HG03280 (cell line): Measurements from ENCODE around the gene VLDLR.

Source experiments
- ATAC-seq: cut with Tn5 transposase; IDR thresholded peaks from one replicate; pipeline ENCODE4 v1.9.1; 2021; ENCODE audit warnings: mild to moderate bottlenecking, moderate library complexity; ENCODE audit not compliant: unreplicated experiment

Gene VLDLR

GRCh38 chr9:2662496-2662895 is 40.9 kb downstream of the VLDLR start:
- no peak for ATAC-seq

DNA sequence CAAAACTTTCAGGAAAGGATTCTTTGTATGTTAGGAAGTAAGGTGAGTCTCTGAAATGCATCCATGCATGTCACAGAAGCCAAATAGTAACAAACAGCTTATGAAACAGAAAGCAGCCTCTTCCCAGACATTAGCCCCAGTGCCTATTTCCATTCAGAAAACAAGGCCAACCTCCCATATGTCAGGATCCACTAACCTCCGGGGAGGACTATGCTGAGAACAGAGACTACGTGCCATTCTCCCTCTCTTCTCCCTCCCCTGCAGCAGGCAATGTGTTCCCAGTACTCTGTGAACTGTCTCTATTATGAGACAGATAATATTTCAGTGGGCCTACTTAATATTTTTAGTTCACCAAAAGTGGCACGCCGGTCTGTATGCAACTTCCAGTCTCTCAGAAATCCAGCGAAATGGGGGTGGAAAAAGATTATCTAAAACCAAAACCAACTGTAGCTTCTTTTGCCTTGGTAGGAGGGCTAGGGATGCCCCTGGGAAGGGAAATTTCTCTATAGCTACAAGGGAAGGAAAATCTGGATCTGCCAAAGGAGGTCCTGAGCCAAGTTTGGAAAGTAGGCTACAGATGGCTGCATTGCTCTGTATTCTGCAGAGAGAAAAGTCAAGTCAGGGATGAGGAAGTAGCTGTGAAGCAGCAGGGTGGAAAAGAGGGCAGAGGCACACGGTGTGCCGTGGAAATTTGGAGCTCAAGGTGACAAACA is 42.0 kb downstream of the VLDLR start:
- no peak for ATAC-seq

- ATAC-seq, result no peak
Measured at GRCh38 chr9:2664174-2665065, 42.8 kb downstream of the VLDLR start.

- ATAC-seq, result no peak
Measured at GRCh38 chr9:2666569-2666968, 45.0 kb downstream of the VLDLR start.

DNA sequence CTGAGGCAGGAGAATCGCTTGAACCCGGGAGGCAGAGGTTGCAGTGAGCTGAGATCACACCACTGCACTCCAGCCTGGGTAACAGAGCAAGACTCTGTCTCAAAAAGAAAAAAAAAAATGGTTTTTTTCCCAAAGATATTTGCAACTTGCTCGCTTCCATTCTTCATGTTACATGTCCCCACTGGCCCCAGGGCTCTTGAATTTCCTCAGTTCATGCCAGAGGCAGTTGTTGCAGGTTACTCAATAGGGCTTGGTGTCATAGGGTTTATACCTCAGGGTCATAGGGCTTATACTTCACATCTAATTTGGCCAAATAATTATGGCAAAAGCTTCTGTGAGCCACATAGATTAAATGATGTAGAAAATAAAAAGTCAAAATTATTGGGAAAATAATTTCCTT is 51.6 kb downstream of the VLDLR start:
- no peak for ATAC-seq

DNA sequence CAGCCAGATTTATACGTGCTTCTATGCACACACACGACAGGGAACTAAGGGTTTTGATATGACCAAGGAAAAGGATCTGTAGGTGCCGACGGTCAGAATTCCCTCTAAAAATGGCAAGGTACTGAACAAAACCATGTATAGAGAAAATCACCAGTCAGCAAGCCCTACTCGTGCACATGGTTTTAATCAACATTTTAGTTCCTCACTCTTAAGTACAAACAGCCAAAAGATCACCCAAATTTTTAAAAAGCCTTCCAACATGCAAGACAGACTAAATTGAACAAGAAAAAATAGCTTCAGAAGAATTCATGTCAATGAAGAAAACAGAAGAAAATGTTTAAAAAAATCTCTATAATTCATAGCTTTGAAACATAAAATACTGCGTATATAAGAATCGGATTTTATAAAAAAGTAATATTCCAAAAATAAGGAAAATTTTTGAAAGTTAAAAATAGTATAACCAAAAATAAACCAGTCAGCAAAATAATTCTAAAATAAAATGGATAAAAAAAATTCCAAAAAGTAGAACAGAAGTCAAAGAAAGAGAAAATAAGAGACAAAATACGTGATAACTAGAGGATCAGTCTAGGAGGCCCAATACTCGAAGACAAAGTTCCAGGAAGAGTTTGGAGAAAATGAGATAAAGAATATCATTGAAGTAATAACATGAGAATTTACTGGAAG is 52.7 kb downstream of the VLDLR start:
- no peak for ATAC-seq

DNA sequence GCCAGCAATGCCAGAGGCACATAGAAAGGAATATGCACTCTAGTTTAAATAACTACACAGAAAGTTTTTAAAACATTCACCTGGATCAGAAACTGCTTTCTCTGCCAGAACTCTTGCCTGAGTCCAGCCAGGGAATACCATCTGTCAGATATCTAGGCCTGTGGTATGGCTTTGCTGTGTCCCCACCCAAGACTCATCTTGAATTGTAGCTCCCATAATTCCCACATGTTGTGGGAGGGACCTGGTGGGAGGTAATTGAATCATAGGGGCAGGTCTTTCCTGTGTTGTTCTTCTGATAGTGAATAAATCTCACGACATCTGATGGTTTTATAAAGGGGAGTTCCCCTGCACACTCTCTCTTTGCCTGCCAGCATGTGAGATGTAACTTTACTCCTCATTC is 54.2 kb downstream of the VLDLR start:
- ATAC-seq, result no peak

DNA sequence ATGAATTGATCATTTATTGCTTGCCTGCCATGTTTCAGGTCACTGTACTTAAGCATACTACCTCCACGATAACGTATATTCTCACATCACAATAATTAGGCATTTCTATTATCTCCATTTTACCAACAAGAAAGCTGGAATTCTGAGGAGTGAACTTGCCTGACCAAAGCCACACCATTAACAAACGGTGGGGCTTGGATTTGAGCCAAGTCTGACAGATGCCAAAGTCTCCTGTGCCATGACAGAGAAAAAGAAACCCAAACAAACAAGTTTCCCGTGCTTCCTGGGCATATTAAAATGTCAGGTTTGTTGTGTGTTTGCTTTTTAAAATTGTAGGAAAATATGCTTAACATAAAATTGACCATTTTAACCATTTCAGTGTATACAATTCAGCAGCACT is 54.9 kb downstream of the VLDLR start:
- ATAC-seq, result no peak

DNA sequence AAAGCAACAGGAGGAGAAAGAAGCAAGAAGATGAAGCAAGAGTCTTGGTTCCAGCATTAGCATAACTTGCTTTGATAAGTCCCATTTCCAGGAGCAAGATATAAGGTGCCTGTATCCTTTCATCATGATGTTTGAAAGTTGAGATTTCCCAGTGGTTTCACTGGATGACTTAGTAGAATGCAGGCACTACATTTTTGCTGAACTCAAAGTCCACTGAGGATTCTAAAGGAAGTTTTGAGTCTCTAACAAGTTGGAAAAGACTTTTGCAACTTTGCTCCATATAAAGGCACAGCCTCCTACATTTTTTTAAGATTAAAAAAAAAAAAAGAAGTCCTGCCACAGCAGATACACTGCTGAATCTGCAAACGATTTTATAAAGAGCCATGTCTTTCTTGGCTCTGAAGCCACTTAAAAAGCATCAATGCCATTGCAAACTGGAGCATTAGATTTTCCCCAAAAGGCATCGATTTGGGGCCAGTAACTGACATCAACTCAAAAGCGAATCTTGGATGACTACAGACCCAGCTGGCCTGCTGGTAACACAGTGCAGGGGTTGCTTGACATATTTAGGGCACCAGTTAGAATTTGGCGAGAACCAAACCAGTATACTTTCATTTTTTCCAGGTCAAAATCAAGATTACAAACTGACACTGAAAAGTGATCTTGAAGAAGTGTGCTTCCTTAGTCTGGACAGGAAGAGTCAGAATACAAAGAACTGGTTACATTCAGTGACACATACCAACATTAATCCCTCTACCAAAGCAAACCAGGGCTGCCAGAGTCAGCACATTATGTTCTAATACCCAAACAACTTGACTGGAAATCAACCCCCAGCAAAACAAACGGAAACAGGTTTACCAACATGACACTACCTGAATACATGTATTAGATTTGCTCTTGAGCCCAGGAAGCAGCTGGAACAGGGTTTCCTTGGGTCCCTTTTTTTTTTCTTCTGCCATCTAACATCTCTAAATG is 56.6 kb downstream of the VLDLR start:
- no peak for ATAC-seq

- ATAC-seq, result no peak
Measured at GRCh38 chr9:2679011-2679410, 57.4 kb downstream of the VLDLR start.

GRCh38 chr9:2681981-2682380 is 60.4 kb downstream of the VLDLR start:
- ATAC-seq, result no peak

GRCh38 chr9:2686911-2687310 is 65.3 kb downstream of the VLDLR start:
- ATAC-seq, result no peak

DNA sequence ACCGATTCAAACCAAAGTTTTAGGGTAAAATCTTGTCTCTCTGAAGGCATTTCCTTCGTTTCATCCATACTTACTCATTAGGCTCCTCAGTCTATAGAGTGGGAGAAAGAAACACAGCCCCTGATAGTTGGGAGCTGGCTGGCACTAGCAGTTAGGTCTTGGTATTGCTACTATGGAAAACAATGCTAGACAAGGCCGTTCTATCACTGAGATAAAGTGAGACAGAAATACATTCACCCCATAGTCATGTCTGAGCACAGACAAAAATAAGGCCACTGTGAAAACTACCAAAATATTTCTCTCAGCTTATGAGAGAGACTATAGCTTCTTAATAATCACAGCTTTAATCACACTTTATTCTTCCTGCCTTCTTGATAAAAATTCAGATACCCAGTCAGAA is 67.0 kb downstream of the VLDLR start:
- no peak for ATAC-seq

DNA sequence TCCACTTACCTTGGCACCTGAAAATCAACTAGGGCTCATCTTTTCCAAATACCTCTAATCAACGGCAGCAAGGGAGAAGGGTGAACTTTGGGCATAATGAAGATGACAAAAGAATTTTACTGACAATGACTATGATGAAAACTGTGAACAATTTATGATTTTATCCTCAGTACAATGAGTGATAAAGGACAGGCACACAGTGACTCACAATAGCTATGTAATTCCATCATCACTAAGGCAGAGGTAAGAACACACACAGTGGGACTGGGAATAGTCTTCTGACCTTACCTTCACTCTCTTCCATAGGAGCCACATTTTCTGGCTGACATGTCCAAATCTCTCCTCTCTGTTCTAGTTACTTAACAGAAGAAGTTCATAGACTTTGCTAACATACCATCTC is 69.6 kb downstream of the VLDLR start:
- ATAC-seq, result no peak

DNA sequence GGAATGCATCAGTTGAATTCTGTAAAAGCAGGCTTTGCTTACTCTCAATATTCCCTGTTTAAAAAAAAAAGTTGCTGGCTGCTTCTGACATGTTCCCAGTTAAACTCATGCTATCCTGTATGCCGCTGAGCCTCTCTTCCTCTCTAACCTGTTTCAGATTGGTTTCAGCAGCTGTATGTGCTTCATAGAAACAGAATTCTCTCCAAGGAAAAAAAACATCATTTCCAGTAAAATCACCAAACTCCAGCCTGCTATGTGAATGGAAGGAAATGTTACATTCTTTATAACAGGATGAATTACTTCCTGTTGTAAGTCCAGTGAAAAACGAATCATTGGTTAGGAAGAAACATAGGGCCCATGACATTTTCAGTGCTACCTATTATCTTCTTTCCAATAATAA is 70.0 kb downstream of the VLDLR start:
- no peak for ATAC-seq

GRCh38 chr9:2693056-2693455 is 71.5 kb downstream of the VLDLR start:
- ATAC-seq, result no peak

GRCh38 chr9:2697492-2697891 is 75.9 kb downstream of the VLDLR start:
- ATAC-seq, result no peak

DNA sequence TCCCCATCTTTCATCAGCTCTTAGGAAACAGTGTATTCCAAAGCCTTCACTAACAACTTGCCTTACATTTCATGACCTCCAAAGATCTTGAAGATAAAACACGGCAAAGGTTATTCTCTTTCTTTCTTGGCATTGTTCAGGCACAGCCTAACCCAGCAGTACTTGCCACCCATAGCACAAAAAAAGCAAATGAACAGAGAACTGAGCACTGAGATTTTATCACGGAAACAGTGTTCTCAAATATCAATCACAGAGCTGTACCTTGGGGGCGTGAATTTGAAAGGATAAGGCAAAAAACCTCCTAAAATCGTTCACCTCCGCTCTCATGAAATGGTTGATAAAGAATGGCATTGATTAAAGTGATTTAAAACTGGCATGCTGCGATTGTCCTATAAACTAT is 78.8 kb downstream of the VLDLR start:
- no peak for ATAC-seq

- ATAC-seq, result no peak
Measured at GRCh38 chr9:2700909-2701550, 79.4 kb downstream of the VLDLR start.

DNA sequence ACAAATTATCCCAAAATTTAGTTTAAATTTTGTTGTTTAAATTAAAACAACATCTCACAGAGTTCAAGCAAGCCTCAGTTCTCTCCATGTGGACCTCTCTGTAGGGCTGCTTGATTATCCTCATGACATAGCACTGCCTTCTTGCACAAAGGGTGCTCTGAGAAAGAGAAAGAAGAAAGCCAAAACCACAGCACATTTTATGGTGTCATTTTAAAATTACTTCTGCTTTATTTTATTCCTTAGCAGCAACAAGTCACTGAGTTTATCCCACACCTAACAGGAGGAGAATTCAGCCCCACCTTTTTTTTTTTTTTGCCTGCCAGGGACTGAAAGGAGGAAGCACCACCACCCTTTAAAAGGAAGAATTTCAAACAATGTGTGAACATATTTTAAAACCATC is 82.9 kb downstream of the VLDLR start:
- ATAC-seq, result no peak
